A204.1 (cell line): ENCODE data around the gene DQX1.

Experiments used
- FAIRE-seq: peaks from 2 replicates; lab custom pipeline; 2012; peaks lifted over from hg19 to GRCh38; lab: Jason Lieb, UNC

DQX1 gene

DNA sequence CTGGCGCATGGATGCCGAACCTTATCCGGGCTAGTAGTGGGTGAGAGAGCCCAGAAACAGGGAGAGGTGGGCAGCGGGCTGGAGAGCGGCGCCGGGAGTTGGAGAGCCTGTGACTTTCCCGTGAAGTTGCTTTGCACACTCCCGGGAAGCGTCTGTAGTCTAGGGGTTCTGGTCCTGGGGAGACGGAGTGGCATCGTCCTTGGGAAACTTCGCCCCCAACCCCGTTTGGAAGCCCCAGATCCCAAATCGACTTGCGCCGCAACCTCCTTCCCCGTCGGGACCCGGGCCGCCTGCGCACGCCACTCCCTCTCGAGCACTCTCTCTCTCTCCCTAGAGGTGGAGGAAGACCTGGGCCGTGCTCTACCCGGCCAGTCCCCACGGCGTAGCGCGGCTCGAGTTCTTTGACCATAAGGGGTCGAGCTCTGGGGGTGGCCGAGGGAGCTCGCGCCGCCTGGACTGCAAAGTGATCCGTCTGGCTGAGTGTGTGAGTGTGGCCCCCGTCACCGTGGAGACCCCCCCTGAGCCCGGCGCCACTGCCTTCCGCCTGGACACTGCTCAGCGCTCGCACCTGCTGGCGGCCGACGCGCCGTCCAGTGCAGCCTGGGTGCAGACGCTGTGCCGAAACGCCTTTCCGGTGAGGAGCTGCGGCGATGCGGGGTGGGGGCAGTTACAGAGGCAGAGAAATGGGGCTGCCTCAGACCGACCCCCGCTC, 28.9 kb upstream of the DQX1 start:
- FAIRE-seq = no peak

GRCh38 chr2:74553892-74554819, 28.1 kb upstream of the DQX1 start, which contains the start of the genes DOK1 and LOXL3:
TSS of gene DOK1 (plus strand) at chr2:74554720. CDS start at chr2:74554755, 35 bp downstream.
TSS of gene LOXL3 (minus strand) at chr2:74553942. CDS start at chr2:74552634, 1,308 bp downstream.
- no peak for FAIRE-seq

DNA sequence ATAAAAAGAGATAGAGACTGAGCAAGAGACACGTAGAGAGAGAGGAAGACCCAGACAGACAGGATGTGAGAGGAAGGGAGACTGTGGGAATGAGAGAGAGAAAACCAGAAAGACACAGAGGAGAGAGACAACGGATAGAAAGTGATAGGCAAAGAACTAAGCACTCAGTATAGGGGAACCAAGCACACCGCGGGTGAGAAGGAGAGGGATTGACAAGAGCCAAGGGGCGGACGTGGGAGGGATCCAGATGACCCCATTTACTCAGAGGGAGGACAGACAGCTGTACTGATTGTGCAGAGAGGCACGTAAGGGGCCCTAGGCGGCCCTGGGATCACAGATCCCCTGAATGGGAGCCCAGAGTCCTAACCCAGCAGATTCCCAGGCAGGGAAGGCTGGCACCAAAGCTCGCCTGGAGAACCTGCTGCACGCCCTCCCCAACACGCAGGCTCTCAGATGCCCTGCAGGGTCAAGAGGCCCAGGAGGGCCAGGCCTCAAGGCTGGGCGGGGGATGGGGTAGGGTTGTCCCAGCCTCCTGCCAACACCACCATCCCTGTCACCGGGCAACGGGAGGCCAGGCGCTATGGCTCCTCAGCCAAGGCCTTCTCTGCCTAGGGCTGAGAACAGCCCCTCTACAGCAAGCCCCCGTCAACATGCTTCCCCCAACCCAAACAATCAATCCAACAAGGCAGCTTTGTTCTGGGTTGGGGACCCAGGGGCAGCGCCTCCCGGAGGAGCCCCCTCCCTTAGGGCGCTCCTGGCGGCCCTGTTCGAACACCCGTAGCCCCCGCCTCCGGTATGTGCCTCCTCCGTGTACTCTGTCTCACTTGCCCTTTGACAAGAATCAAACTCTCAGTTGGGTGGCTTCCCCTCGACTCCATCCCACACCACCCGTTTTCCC, 27.1 kb upstream of the DQX1 start:
- no peak for FAIRE-seq

DNA sequence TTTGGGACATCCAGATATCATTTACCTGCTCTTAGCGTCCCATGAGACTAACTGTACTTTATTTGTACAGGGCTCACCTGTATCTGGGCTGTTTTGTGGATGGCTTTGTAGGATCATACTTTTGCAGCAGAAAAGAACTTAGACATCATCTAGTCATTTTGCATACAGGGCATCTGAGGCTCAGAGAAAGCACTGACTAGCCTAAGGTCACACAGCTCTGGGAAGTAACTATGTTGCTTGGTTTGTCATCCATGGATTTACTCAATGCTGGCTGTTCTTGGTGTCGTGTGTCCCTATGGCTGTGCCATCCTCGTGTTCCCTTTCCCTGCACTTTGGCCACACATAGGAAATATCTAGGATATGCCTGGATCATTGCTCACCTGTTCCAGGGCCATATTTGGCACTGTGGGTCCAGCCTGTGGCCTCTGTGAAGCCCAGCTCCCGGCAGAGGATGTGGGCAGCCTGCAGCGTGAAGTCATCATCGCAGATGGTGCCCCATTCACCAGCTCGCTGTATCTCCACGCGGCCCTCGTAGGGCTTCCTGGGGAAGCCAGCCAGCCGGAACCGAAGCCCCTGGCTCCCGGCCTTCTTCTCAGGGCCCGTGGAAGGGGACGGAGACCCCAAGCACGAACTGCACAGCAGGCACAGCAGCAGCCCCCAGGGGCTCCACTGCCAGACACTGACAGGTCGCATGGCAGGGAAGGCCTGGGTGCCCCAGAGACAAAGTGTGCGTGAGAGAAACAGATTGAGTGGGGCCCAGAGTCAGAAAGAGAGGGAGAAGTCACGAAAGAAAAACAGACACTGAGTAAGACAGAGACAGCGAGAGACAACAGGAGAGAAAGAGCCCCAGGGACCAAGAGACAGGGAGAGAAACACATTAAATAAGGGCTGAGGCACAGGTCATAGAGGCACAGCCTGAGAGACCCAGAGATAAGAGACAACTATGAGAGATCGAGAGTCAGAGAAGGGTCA, 26.2 kb upstream of the DQX1 start:
- no peak for FAIRE-seq

- FAIRE-seq = no peak
These were observed 25.5 kb upstream of the DQX1 start for GRCh38 chr2:74551530-74551929.

DNA sequence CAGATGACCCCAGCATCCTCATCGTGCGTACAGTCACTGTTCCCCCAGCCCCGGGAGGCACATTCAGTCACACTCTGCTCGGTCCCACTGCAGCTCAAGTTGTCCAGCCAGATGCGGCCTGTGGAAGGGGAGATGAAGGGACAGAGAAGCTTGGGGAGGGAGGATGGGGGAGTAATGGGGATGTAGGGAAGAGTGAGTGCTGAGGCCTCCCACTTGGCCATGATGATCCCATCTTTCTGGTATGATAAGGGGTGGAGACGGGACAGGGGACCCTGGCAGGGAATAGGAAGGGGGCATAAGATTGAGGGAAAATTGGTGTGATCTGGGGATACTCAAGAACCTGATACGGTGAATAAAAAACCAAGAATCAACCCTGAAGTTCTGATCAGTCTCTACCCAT, 24.2 kb upstream of the DQX1 start:
- FAIRE-seq = no peak

GRCh38 chr2:74548900-74549826, 23.1 kb upstream of the DQX1 start:
- no peak for FAIRE-seq

GRCh38 chr2:74548285-74548899, 22.4 kb upstream of the DQX1 start:
- no peak for FAIRE-seq

DNA sequence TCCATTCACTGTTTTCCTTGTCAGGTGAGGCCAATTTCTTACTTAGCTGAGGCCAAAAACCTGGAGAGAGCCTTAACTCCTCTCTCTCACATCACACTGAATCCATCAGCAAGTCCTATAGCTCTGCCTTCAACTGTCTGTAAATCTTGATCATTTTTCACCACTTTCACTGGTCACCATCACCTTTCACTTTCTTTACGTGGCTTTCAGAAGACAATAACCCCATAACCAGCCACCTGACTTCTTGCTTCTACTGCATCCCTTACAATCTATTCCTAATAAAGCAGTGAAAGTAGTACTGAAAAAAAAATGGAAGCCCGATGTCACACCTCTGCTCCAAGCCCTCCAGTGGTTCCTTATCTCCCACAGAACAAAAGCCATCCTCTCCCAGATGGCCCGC, 20.0 kb upstream of the DQX1 start:
- FAIRE-seq = no peak

- FAIRE-seq = no peak
These were observed 18.6 kb upstream of the DQX1 start for GRCh38 chr2:74544634-74545033.

DNA sequence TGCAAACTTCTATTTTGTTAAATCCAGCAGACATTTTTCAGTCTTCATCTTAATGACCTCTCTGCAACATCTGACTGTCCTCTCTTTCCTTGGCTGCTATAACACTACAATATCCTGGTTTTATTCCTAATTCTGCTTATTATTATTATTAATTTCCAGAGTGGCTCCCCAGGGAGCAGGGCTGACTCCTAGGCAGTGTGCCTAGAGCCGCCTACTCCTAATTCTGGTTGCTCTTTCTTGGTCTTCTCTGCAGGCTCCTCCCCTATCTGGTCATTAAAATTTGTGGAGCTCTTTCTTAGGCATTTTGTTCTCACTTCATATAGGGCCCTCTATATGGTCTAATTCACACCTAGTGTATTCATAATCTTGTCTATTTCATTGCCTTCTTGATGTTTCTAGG, 16.9 kb upstream of the DQX1 start:
- no peak for FAIRE-seq

DNA sequence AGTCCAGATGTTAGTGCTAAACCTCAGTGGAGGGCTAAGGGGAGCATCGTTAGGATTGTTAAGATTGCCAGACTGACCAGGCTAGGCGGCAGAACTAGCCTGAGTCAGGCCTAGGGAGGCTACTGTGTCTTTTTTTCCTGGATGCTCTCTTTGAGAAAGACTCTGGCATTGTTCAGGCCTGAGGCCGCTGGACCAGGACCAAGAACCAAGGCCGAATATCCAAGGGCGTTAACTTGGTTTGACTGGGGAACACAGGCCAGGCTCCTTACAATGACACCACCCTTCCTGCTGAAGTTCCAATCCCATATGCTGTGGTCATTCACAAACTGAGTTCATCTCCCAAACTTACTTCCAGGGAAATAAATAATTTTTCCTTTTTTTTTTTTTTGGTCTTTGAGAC, 14.3 kb upstream of the DQX1 start:
- FAIRE-seq = no peak

DNA sequence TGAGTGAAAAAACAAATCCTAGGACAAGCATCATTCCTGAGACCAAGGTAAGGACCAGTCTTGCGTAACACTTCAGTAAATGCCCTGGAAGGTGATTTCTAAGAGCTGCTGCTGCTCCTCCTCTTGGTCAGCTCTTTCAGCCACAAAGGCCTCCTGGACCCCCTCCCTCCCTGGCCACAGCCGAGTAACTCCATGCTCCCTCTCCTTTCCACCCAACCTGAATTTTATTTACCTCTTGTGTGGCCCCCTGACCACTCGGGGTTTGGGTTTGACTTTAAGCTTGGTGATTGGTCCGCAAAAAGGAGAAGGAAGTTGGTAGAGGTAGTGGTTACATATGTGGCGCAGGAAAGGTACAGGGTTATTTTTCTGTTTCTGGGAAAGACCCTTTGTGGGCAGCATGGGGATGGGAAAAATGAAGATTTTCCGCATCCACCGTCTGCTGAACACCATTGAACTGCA, 12.9 kb upstream of the DQX1 start:
- no peak for FAIRE-seq

- no peak for FAIRE-seq
These were observed 11.1 kb upstream of the DQX1 start for GRCh38 chr2:74537140-74537539.

DNA sequence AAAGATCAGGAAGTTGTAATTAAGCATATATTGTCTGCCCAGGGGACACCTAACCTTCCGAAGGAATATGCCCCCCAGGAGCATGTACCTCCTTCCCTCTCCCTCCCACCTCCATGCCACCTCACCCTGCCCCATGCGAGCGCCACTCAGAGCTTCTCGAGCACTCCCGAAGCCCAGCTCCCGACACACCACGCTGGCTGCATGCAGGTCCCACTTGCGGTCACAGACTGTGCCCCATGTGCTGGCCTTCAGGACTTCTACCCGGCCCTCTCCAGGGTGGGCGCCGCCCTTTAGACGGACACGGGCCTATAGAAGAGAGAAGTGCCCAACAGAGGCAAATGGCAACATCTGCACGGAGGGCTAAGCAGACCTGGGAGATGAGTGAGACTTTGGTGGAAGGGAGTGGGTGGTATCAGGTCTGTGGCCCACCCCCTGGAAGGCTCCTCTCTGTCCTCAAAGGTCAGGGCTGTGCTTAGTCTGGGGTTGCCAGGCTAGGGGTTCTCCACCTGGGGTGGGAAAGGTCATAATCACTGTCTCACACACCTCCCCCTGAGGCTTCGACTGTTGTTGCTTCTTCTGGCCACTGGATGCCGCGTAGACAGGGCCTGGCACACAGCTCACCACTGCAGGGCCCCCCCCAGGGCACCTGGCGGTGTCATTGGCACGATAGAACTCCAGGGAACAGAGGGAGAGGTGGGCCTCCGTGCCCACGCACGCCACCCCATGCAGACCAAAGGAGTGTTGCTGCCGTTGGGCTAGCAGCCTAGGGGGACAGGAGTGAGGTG, 10.3 kb upstream of the DQX1 start:
- no peak for FAIRE-seq

GRCh38 chr2:74535440-74535965, 9.5 kb upstream of the DQX1 start:
- FAIRE-seq = no peak

- no peak for FAIRE-seq
These were observed 8.4 kb upstream of the DQX1 start for GRCh38 chr2:74534411-74534810.

- FAIRE-seq = no peak
These were observed 7.4 kb upstream of the DQX1 start for GRCh38 chr2:74533464-74533863.
